ENCODE results near the gene KLHL2. TPM values are rescaled to one million over a fixed set of nuclear protein-coding genes. Genes with fewer than 3 reads are reported as not detected.
"Not testable (repeated sequence)": the region's sequence is repeated elsewhere in the genome, so short reads cannot be mapped to it uniquely, and the experiment has no call there.

KLHL2 gene
- total RNA-seq, 1 donor from 2014 or later = 14.1 TPM

DNA sequence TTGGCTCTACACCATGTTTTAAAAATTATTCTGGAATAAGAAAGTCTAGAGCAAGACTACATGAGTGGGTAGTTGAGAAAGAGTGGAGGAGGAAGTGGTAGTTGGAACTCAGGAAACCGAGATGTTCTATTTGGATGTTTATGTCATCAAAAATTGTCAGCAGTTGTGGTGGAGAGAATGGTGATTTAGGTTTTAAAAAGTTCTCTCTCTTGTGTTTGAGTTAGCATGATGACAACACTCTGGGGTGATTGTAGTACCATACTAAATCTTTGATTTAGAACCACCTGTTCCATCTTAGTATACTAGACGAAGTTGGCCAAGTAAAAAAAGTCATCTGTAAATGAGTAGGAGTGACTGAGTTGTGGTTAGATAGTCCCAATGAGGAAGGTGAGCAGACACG, 40.7 kb downstream of the KLHL2 start:
- H3K4me3 Mint-ChIP-seq = no peak overlapping the region
- H3K27ac Mint-ChIP-seq = no peak overlapping the region
- no peak for DNase-seq (ENCODE audit: extremely low spot score, unreplicated experiment)
- no peaks in the 10 kb centered on the region for H3K27me3 Mint-ChIP-seq
- H3K4me1 Mint-ChIP-seq (ENCODE audit: unreplicated experiment) = no peaks in the 10 kb centered on the region
- H3K36me3 Mint-ChIP-seq = peaks cover 4% of the 10 kb centered on the region
- H3K9me3 Mint-ChIP-seq = no peaks in the 10 kb centered on the region
- TF ChIP-seq, protein P1, sequence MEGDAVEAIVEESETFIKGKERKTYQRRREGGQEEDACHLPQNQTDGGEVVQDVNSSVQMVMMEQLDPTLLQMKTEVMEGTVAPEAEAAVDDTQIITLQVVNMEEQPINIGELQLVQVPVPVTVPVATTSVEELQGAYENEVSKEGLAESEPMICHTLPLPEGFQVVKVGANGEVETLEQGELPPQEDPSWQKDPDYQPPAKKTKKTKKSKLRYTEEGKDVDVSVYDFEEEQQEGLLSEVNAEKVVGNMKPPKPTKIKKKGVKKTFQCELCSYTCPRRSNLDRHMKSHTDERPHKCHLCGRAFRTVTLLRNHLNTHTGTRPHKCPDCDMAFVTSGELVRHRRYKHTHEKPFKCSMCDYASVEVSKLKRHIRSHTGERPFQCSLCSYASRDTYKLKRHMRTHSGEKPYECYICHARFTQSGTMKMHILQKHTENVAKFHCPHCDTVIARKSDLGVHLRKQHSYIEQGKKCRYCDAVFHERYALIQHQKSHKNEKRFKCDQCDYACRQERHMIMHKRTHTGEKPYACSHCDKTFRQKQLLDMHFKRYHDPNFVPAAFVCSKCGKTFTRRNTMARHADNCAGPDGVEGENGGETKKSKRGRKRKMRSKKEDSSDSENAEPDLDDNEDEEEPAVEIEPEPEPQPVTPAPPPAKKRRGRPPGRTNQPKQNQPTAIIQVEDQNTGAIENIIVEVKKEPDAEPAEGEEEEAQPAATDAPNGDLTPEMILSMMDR (conservative IDR thresholded peaks at IDR 0.05) = no peak

DNA sequence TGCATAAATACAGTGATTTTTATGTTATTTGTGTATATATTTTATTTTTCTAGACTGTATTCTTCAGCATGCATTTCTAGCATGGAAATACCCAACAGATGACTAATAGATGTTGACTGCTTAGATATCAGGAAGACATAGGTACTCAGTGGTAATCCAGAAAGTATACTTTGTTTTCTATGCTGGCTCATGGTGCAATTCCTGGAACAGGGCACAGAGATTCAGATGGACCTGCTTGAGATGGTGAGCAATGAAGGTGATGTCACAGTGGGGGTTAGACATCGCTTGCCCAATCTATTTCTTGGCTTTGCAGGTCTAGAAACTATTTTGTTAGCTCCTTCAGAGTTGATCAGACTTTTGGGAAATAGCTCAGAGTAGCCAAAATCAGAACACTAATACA, 41.5 kb downstream of the KLHL2 start:
- not testable (repeated sequence) for H3K27ac Mint-ChIP-seq; H3K36me3 Mint-ChIP-seq; H3K27me3 Mint-ChIP-seq; H3K9me3 Mint-ChIP-seq; H3K4me1 Mint-ChIP-seq (ENCODE audit: unreplicated experiment); DNase-seq (ENCODE audit: extremely low spot score, unreplicated experiment); H3K4me3 Mint-ChIP-seq

DNA sequence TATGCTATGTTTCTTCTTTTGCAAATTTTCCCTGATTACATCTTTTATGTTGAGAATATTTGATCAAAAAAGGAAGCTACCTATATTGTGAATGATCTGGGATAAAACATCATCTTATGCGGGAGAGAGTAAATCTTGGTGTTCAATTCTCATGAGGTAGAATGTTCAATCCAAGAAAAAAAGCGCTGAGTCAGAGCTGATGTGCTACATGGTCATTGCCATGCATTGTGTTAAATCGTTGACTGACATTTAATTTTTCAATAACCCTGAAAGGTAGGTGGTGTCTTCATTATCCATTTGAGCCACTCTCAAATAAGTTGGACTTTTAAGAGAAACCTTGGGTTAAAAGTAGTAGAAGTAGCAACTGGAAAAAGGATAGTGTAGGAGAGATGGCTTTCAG, 47.4 kb downstream of the KLHL2 start:
- not testable (repeated sequence) for H3K9me3 Mint-ChIP-seq; DNase-seq (ENCODE audit: extremely low spot score, unreplicated experiment); H3K27ac Mint-ChIP-seq; H3K4me1 Mint-ChIP-seq (ENCODE audit: unreplicated experiment); H3K27me3 Mint-ChIP-seq; H3K4me3 Mint-ChIP-seq; H3K36me3 Mint-ChIP-seq

DNA sequence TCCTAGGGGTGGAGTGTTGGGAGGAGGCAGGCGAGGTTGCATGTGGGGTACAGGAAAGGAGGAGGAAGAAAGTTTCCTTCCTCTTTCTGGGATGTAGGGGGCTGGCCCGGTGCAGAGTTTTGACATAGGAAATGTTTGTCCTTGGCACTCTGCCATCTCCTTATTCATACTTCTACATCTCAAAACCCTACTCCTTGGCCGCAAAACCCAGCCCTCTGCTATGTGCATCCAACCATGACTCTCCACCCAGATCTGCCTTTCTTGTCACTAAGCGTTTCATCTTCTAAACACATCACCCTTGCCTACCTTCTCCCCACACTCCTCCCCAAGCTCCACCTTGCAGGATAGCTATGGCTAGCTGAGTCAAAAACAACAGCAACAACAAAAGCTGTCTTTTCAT, 48.1 kb downstream of the KLHL2 start:
- not testable (repeated sequence) for H3K27me3 Mint-ChIP-seq; H3K4me3 Mint-ChIP-seq; H3K36me3 Mint-ChIP-seq; H3K4me1 Mint-ChIP-seq (ENCODE audit: unreplicated experiment); H3K27ac Mint-ChIP-seq; H3K9me3 Mint-ChIP-seq; DNase-seq (ENCODE audit: extremely low spot score, unreplicated experiment)

DNA sequence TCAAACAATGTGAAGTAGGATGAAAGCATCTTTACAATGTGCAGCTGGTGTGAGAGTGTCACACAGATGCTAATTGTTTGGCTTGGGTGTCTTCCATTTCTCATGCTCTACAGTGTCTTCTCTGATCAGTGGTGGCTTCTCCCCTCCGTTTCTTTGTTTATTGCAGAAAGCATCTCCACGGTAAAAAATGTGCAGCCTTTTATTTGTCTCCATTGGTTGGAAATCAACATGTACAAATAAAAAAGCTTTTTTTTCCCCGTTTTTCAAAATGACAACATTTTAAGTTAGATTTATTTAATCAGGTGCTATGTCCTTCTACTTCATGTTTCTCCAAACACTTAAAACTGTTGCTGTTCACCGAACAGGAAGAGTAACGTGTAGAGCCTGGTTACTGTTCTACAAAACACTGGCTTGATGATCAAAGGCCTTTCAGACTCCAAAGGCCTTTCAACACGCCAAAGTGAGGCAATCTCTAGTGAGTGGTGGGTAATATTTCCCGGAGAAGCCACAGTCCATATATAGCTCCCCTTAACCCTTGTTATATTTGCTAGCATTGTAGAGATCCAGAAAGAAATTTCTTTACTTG, 48.8 kb downstream of the KLHL2 start:
- H3K27me3 Mint-ChIP-seq; DNase-seq (ENCODE audit: extremely low spot score, unreplicated experiment); H3K4me3 Mint-ChIP-seq; H3K4me1 Mint-ChIP-seq (ENCODE audit: unreplicated experiment); H3K27ac Mint-ChIP-seq; H3K9me3 Mint-ChIP-seq; H3K36me3 Mint-ChIP-seq: not testable (repeated sequence)

DNA sequence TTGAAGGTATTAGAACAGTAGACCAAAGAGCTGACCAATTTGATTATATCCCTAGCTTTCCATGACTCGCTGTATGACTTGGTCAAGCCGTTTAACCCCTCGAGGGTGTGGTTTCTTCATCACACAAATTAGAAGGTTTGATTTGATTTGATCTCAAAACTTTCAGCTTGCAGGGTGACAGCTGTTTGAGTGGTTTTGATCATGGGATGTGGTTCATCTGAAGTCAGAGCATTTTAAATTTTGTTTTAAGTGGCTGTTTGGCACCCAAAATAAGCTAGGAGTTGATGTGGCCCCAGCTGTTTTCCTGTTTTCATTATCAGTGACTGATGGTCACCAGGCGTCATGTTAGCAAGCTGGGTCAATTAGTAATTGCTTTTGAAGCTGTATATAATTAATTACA, 52.4 kb downstream of the KLHL2 start:
- not testable (repeated sequence) for H3K27me3 Mint-ChIP-seq; H3K36me3 Mint-ChIP-seq; H3K9me3 Mint-ChIP-seq; H3K27ac Mint-ChIP-seq; DNase-seq (ENCODE audit: extremely low spot score, unreplicated experiment); H3K4me3 Mint-ChIP-seq; H3K4me1 Mint-ChIP-seq (ENCODE audit: unreplicated experiment)

DNA sequence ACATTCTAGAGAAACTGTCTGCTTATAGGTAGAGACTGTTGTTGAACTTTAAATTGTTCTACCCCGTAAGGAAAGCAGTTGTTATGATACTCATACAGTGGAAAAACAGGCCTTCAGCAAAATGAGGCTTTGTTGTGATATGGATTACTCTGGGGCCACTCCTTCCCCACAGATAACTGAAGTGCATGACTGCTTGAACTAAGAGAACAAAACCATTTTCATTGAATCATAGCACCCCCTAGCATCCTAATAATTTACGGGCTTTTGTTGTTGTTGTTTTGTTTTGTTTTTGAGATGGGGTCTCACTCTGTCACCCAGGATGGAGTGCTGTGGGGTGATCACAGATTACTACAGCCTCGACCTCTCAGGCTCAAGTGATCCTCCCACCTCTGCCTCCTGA, 54.9 kb downstream of the KLHL2 start:
- H3K27ac Mint-ChIP-seq; H3K9me3 Mint-ChIP-seq; H3K4me3 Mint-ChIP-seq; DNase-seq (ENCODE audit: extremely low spot score, unreplicated experiment); H3K36me3 Mint-ChIP-seq; H3K4me1 Mint-ChIP-seq (ENCODE audit: unreplicated experiment); H3K27me3 Mint-ChIP-seq: not testable (repeated sequence)

DNA sequence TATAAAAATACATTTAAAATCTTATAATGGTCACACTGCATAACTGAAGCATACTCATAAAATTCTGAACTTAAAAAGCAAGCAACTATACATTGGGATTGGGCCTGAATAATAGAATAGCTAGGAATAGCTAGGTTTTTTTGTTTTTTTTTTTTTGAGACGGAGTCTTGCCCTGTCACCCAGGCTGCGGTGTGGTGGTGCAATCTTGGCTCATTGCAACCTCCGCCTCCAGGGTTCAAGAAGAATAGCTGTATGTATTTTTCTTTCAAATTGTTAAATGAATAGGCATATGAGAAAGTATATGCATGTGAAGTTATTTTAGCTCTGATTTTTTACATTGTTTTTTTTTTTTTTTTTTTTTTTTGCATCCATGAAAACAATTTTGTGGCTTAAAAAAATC, 56.1 kb downstream of the KLHL2 start:
- H3K4me3 Mint-ChIP-seq; H3K9me3 Mint-ChIP-seq; DNase-seq (ENCODE audit: extremely low spot score, unreplicated experiment); H3K27me3 Mint-ChIP-seq; H3K27ac Mint-ChIP-seq; H3K36me3 Mint-ChIP-seq; H3K4me1 Mint-ChIP-seq (ENCODE audit: unreplicated experiment): not testable (repeated sequence)

DNA sequence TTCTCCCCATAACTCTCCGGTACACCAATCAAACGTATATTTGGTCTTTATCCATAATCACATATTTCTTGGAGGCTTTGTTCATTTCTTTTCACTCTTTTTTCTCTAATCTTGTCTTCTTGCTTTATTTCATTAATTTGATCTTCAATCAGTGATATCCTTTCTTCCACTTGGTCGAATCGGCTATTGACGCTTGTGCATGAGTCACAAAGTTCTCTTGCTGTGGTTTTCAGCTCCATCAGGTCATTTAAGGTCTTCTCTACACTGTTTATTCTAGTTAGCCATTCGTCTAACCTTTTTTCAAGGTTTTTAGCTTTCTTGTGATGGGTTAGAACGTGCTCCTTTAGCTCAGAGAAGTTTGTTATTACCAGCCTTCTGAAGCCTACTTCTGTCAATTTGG, 62.6 kb downstream of the KLHL2 start:
- not testable (repeated sequence) for H3K9me3 Mint-ChIP-seq; H3K27me3 Mint-ChIP-seq; DNase-seq (ENCODE audit: extremely low spot score, unreplicated experiment); H3K4me3 Mint-ChIP-seq; H3K4me1 Mint-ChIP-seq (ENCODE audit: unreplicated experiment); H3K27ac Mint-ChIP-seq
- peaks cover 20% of the 10 kb centered on the region for H3K36me3 Mint-ChIP-seq

DNA sequence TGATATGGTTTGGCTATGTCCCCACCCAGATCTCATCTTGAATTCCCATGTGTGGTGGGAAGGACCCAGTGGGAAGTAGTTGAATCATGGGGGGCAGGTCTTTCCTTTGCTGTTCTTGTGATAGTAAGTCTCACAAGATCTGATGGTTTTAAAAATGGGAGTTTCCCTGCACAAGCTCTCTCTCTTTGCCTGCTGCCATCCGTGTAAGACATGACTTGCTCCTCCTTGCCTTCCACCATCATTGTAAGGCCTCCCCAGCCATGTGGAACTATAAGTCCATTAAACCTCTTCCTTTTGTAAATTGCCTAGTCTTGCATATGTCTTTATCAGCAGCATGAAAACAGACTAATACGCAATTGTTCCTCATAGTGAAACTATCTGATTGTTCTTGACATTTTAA, 66.1 kb downstream of the KLHL2 start:
- H3K9me3 Mint-ChIP-seq; H3K4me1 Mint-ChIP-seq (ENCODE audit: unreplicated experiment); H3K27me3 Mint-ChIP-seq; DNase-seq (ENCODE audit: extremely low spot score, unreplicated experiment); H3K4me3 Mint-ChIP-seq; H3K27ac Mint-ChIP-seq: not testable (repeated sequence)
- peaks cover 12% of the 10 kb centered on the region for H3K36me3 Mint-ChIP-seq

DNA sequence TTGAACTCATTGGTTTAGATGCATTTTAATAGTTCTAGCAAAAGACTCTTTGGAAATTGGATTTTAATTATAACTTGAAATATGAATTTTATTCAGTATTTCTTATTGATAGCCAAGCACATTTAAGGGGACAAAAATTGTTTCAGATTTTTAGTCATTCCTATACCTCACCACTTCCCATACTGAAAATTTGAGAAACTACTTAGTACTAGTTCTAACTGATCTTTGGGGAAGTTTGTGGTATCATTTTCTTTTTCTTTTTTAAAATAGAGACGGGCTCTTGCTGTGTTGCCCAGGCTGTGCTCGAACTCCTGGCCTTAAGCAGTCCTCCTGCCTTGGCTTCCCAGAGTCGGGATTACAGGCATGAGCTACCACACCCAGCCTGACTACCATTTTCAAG, 68.0 kb downstream of the KLHL2 start:
- H3K27ac Mint-ChIP-seq; H3K4me1 Mint-ChIP-seq (ENCODE audit: unreplicated experiment); H3K27me3 Mint-ChIP-seq; H3K4me3 Mint-ChIP-seq; DNase-seq (ENCODE audit: extremely low spot score, unreplicated experiment); H3K9me3 Mint-ChIP-seq: not testable (repeated sequence)
- H3K36me3 Mint-ChIP-seq = peaks cover 12% of the 10 kb centered on the region

DNA sequence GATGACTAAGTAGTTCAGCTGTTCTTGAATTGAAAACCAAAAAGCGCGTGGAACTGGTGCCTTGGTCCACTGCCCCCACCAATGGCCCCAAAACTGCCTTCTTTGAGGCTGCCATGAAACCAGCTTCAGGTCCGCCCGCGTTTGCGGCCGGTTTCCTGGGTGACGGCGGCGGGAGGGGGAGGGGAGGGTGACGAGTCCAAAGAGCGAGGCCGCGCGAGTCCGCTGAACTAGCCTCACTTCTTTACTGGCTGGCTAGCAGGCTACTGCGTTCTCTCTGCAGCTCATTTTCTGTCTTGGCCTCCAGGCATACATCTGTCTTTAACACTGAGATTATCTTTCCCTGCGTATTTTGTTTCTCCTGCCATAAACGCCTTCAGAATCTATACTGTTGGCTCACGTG, 72.2 kb downstream of the KLHL2 start:
- not testable (repeated sequence) for H3K27ac Mint-ChIP-seq; H3K9me3 Mint-ChIP-seq; H3K4me1 Mint-ChIP-seq (ENCODE audit: unreplicated experiment); DNase-seq (ENCODE audit: extremely low spot score, unreplicated experiment); H3K4me3 Mint-ChIP-seq; H3K27me3 Mint-ChIP-seq
- H3K36me3 Mint-ChIP-seq = peaks cover 16% of the 10 kb centered on the region

DNA sequence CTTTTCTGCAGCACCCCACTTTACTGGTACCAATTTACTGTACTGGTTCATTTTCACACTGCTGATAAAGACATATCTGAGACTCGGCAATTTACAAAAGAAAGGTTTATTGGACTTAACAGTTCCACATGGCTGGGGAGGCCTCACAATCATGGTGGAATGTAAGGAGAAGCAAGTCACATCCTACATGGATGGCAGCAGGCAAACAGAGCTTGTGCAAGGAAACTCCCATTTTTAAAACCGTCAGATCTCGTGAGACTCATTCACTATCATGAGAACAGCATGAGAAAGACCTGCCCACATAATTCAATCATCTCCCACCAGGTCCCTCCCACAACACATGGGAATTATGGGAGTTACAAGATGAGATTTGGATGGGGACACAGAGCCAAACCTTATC, 77.3 kb downstream of the KLHL2 start:
- not testable (repeated sequence) for H3K27me3 Mint-ChIP-seq; H3K9me3 Mint-ChIP-seq; H3K27ac Mint-ChIP-seq; DNase-seq (ENCODE audit: extremely low spot score, unreplicated experiment); H3K4me1 Mint-ChIP-seq (ENCODE audit: unreplicated experiment); H3K4me3 Mint-ChIP-seq
- peaks cover 17% of the 10 kb centered on the region for H3K36me3 Mint-ChIP-seq
